Type B pancreatic cell (in vitro differentiated cells): Measurements from ENCODE around the gene TCF7L2. TPM values are rescaled to one million over a fixed set of nuclear protein-coding genes. Genes with fewer than 3 reads are reported as not detected.

Source experiments
- DNase-seq: peaks from one replicate; pipeline ENCODE4 v3.0.0; 2021; ENCODE audit warnings: mixed read lengths; ENCODE audit not compliant: unreplicated experiment; ENCODE audit errors: extremely low spot score
- H3K27ac Mint-ChIP-seq: 2 replicates; pipeline ENCODE4 v1.8.0; 2021; ENCODE audit warnings: mild to moderate bottlenecking, mixed read lengths
- H3K27me3 Mint-ChIP-seq: 2 replicates; pipeline ENCODE4 v1.8.0; 2021; ENCODE audit warnings: mixed read lengths
- H3K36me3 Mint-ChIP-seq: 2 replicates; pipeline ENCODE4 v1.8.0; 2021; ENCODE audit warnings: mixed read lengths
- H3K4me1 Mint-ChIP-seq: one replicate; pipeline ENCODE4 v1.8.0; 2021; ENCODE audit warnings: mixed read lengths; ENCODE audit not compliant: unreplicated experiment
- H3K4me3 Mint-ChIP-seq: 2 replicates; pipeline ENCODE4 v1.8.0; 2021; ENCODE audit warnings: mild to moderate bottlenecking, mixed read lengths
- H3K9me3 Mint-ChIP-seq: 2 replicates; pipeline ENCODE4 v1.8.0; 2021; ENCODE audit warnings: mixed read lengths
- total RNA-seq: library from RNA; stranded (reverse); gene quantifications from 2 replicates; pipeline ENCODE4 v1.2.1, GENCODE V29; 2021; ENCODE audit warnings: low replicate concordance
- TF ChIP-seq, protein P1 (sequence below): fragments of 200-600 bp; sonication (generic); conservative IDR thresholded peaks from 2 replicates; pipeline ENCODE4 v1.5.0; 2021; ENCODE audit warnings: antibody characterized with exemption, mild to moderate bottlenecking

TCF7L2 gene
- total RNA-seq, 1 donor from 2014 or later, result 39.7 TPM

DNA sequence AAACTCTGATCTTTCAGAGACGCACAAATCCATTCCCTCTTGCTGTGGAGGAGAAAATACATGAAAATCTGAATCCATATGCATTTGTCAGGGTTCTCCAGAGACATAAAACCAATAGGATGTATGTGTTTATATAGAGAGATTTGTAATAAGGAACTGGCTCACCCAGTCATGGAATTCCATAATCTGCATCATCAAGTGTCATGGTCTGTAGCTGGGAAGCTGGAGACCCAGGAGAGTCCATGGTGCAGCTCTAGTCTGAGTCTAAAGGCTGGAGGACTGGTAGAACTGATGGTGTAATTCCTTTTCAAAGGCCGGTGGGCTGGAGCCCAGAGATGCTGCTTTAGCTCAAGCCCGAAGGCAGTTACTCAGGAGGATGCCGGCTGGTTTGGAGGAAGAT, 134.0 kb downstream of the TCF7L2 start:
- TF ChIP-seq, protein P1, sequence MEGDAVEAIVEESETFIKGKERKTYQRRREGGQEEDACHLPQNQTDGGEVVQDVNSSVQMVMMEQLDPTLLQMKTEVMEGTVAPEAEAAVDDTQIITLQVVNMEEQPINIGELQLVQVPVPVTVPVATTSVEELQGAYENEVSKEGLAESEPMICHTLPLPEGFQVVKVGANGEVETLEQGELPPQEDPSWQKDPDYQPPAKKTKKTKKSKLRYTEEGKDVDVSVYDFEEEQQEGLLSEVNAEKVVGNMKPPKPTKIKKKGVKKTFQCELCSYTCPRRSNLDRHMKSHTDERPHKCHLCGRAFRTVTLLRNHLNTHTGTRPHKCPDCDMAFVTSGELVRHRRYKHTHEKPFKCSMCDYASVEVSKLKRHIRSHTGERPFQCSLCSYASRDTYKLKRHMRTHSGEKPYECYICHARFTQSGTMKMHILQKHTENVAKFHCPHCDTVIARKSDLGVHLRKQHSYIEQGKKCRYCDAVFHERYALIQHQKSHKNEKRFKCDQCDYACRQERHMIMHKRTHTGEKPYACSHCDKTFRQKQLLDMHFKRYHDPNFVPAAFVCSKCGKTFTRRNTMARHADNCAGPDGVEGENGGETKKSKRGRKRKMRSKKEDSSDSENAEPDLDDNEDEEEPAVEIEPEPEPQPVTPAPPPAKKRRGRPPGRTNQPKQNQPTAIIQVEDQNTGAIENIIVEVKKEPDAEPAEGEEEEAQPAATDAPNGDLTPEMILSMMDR, result no peak
- Mint-ChIP-seq H3K9me3 (no peaks in the 10 kb centered on the region), H3K36me3 (peaks cover 17% of the 10 kb centered on the region), H3K27ac (peak overlapping the region; percentile 26), H3K27me3 (no peaks in the 10 kb centered on the region), H3K4me3 (no peak overlapping the region), H3K4me1 (peaks cover 38% of the 10 kb centered on the region)
- DNase-seq, result no peak

DNA sequence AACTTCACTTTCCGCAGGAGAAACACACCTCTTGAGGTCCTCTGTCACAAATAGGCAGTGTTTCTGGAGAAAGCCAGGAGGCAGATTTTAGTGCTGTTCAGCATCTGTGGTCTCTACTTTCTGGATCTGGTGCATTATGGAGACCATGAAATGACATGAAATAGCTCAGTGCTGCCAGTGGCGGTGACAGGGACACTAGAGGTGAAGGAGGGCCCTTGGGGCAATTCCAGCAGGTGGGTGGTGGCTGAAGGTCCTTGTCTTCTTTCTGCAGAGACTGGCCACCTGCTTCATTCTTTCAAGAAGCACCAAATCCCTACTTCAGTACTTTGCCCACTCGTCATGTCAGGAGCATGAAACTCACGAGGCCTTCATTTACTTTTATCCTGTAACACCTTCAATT, 135.7 kb downstream of the TCF7L2 start:
- TF ChIP-seq, protein P1, result no peak
- H3K9me3 Mint-ChIP-seq, result no peaks in the 10 kb centered on the region
- peaks cover 17% of the 10 kb centered on the region for H3K36me3 Mint-ChIP-seq
- peak overlapping the region; percentile 27 for H3K27ac Mint-ChIP-seq
- H3K4me1 Mint-ChIP-seq, result peaks cover 30% of the 10 kb centered on the region
- DNase-seq, result no peak
- no peaks in the 10 kb centered on the region for H3K27me3 Mint-ChIP-seq
- no peak overlapping the region for H3K4me3 Mint-ChIP-seq

DNA sequence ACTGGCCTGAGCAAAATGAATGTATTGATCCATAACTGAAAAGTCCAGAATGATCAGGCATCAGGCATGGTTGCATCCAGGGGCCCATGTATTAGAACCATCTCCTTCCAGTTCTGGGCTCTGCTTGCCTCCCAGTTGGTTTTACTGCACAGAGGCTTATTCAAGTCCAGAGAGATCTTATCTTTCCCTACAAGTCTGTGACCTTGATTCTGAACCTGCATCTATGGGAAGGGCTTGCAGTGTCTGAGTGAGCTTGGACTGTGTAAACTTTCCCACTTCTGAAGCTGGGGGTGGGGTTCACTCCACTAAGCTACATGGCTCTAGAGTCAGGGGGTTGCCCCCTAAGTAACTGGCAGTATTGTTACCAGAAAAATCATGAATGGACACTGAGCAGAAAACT, 136.2 kb downstream of the TCF7L2 start:
- no peak for DNase-seq
- peak overlapping the region; percentile 74 for H3K27ac Mint-ChIP-seq

DNA sequence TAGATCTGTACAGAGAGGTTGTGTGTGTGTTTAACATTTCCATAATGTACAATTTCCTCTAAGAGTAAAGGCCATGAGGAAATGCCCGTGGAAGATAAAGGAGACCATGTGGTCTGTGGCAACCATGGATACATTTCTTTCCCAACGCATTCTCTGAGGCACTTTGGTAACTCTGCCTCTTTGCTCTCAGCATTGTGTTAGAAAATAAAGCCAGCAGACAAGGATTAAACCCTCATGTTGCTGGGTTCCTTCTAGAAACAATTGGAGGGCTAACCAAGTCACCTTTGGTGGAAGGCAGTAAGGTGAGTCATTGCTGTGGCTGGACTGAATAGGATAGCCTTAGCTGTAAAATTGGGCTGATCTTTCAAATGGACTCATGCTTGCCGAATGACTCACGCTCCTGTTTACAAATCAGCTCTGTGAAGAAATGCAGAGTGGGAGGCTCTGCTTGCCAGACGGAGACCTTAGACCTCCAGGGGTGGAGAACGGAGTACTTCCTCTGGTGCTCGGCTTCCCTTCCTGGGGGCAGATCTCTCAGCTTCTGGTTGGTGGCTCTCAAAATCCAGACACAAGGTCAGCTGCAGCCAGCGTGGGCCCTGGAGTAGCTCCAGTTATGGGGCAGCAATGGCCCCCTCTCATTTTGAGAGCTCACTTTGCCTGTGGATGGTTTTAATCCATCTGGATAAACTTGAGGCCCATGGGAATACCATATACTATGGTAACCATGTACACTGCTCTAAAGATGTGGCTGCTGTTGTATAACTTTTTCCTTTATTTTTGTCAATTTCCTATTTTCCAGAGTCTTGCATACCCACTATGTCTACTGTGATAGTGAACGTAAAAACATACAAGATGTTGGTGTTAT, 137.3 kb downstream of the TCF7L2 start:
- Mint-ChIP-seq H3K4me3 (no peak overlapping the region), H3K27ac (peak overlapping the region; percentile 74), H3K9me3 (no peaks in the 10 kb centered on the region), H3K4me1 (peaks cover 23% of the 10 kb centered on the region), H3K27me3 (no peaks in the 10 kb centered on the region), H3K36me3 (peaks cover 22% of the 10 kb centered on the region)
- DNase-seq, result no peak
- TF ChIP-seq, protein P1, result no peak

More for the DNA sequence above, 136.2 kb downstream of the TCF7L2 start:
- Mint-ChIP-seq H3K4me3 (no peak overlapping the region), H3K36me3 (peaks cover 17% of the 10 kb centered on the region), H3K4me1 (peaks cover 25% of the 10 kb centered on the region), H3K9me3 (no peaks in the 10 kb centered on the region), H3K27me3 (no peaks in the 10 kb centered on the region)
- TF ChIP-seq, protein P1, result no peak

DNA sequence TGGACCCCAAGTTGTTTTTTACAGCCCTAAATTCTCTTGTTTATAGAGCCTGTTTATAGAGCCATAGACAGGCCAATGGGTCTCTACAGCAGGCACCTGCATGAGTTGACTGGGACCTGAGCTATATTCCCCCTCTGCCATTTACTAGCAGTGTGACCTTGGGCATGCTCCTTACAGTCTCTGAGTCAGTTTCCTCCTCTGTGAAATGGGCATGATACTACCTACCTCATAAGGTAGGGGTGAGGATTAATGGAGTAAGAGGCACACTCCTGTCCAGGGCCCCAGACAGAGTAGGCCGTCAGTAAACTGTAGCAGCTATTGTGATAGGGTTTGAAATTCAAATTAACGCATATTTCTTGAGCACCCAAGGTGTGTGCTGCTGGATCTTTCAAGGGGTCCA, 138.1 kb downstream of the TCF7L2 start:
- TF ChIP-seq, protein P1, result no peak
- Mint-ChIP-seq H3K27ac (peak overlapping the region; percentile 18), H3K27me3 (no peaks in the 10 kb centered on the region), H3K4me1 (peaks cover 27% of the 10 kb centered on the region), H3K9me3 (no peaks in the 10 kb centered on the region), H3K4me3 (no peak overlapping the region), H3K36me3 (peaks cover 19% of the 10 kb centered on the region)
- no peak for DNase-seq
